ENCODE data around the gene PGM1.

Gene PGM1

DNA sequence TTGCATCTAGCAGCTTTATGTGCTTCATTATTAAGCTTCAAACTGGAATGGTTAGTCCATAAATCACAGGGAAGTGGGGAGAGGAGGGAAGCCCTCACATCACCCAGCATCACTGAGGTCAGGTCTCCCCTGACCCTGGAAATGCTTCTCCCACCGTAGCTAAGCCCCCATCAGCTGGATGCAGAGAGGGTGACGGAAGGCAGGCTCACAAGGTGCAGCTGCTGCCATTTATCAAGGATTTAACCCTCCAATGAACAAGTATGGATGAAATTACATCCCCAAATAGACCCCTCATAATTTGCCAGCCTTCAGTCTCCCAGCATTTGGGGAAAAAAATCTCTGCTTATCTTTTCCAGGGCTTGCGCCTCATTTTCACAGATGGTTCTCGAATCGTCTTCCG, 60.8 kb downstream of the PGM1 start:
- no peak for TF ChIP-seq POLR2A (IDR thresholded peaks at IDR 0.05; ENCODE audit: low read depth, low read length)
- no peak for DNase-seq (ENCODE audit: insufficient read length, low spot score)
- FAIRE-seq, result no peak

- TF ChIP-seq POLR2A (IDR thresholded peaks at IDR 0.05; ENCODE audit: low read depth, low read length), result no peak
- DNase-seq (ENCODE audit: insufficient read length, low spot score), result no peak
- no peak for FAIRE-seq
These were observed 66.2 kb downstream of the PGM1 start for GRCh38 chr1:63659448-63659847.

DNA sequence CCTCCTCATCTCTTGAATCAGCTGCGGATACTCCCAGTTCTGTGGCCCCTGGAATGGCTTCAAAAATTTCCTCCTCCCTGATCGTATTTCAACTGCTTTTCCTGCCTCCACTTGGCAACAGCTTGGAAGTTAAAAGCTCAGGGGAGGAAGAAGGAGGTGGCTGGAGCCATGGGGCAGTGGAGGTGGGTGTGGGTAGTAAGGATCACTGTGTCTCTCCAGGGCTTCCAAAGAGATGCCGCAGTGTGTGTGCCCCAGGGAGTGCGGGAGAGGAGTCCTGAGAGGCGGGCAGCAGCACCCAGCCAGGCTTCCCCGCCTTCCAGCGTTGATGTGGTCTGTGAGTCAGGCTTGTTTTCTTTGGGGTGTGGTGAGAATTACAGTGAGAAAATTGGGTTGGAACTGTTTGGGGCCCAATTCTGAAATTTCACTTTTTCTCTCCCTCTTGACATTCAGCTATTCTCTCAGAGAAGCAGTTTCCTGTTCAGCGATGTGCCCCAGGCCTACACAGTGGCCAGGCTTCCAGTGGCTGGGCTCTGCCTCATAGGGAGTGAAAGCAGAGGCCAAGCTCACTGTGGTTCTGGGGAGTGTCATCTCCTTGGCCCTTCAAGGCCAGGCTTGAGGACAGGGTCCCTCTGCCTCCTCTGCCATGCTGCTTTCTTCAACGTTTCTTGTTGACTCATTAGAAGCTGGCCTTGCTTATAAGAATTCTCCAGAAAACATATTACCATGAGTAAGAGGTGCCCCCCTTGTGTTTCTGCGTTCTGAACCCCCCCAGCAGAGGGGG, 69.0 kb downstream of the PGM1 start:
- TF ChIP-seq POLR2A (IDR thresholded peaks at IDR 0.05; ENCODE audit: low read depth, low read length), result peak; percentile 19; the same call in 1 of the 2 replicates
- FAIRE-seq (no peak), DNase-seq (ENCODE audit: insufficient read length, low spot score) (peak; percentile 67)

DNA sequence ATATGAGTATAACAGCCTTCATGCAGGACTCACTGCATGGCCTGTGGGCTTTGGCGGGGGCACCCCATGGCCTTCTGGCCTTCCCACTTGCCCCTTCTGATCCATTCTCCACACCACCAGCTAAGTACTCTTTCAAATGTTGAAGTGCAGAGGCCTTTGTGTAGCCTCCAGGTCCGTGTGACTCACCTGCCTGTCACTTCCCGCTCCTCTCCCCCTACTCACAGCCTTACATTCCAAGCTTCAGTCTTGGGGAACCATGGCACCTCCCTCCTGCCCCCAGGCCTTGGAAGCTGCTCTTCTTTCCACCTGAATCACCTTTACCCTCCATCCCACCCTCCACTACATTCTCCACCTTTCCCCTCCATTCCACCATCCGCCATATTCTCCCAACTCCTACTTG, 69.6 kb downstream of the PGM1 start:
- peak; percentile 77 for DNase-seq (ENCODE audit: insufficient read length, low spot score)
- TF ChIP-seq POLR2A (IDR thresholded peaks at IDR 0.05; ENCODE audit: low read depth, low read length), result no peak
- FAIRE-seq, result peak; percentile 71

GRCh38 chr1:63663301-63663700, 70.1 kb downstream of the PGM1 start:
- TF ChIP-seq POLR2A (IDR thresholded peaks at IDR 0.05; ENCODE audit: low read depth, low read length), result no peak
- DNase-seq (ENCODE audit: insufficient read length, low spot score), result no peak
- FAIRE-seq, result no peak

GRCh38 chr1:63663873-63664272, 70.7 kb downstream of the PGM1 start:
- FAIRE-seq, result no peak
- no peak for TF ChIP-seq POLR2A (IDR thresholded peaks at IDR 0.05; ENCODE audit: low read depth, low read length)
- no peak for DNase-seq (ENCODE audit: insufficient read length, low spot score)

DNA sequence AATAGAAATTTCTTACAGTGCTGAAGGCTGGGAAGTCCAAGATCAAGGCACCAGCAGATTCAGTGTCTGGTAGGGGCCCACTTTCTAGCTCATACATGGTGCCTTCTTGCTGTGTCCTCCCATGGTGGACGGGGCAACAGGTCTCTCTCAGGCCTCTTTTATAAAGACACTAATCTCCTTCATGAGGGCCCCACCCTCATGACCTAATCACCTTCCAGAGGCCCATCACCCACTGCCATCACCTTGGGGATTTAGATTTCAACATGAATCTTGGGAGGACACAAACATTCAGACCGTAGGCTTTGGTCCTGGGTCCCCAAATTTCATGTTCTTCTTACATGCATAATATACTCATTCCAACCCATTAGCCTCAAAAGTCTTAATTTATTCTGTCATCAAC, 71.5 kb downstream of the PGM1 start:
- TF ChIP-seq POLR2A (IDR thresholded peaks at IDR 0.05; ENCODE audit: low read depth, low read length), result no peak
- FAIRE-seq (no peak), DNase-seq (ENCODE audit: insufficient read length, low spot score) (no peak)

- DNase-seq (ENCODE audit: insufficient read length, low spot score) (no peak), FAIRE-seq (no peak)
- TF ChIP-seq POLR2A (IDR thresholded peaks at IDR 0.05; ENCODE audit: low read depth, low read length), result no peak
These were observed 72.2 kb downstream of the PGM1 start for GRCh38 chr1:63665410-63665809.

GRCh38 chr1:63665824-63666223, 72.6 kb downstream of the PGM1 start:
- no peak for FAIRE-seq
- TF ChIP-seq POLR2A (IDR thresholded peaks at IDR 0.05; ENCODE audit: low read depth, low read length), result no peak

GRCh38 chr1:63668298-63668697, 75.1 kb downstream of the PGM1 start:
- DNase-seq (ENCODE audit: insufficient read length, low spot score) (no peak), FAIRE-seq (no peak)
- no peak for TF ChIP-seq POLR2A (IDR thresholded peaks at IDR 0.05; ENCODE audit: low read depth, low read length)

More at GRCh38 chr1:63665824-63666223, 72.6 kb downstream of the PGM1 start:
- no peak for DNase-seq (ENCODE audit: insufficient read length, low spot score)

DNA sequence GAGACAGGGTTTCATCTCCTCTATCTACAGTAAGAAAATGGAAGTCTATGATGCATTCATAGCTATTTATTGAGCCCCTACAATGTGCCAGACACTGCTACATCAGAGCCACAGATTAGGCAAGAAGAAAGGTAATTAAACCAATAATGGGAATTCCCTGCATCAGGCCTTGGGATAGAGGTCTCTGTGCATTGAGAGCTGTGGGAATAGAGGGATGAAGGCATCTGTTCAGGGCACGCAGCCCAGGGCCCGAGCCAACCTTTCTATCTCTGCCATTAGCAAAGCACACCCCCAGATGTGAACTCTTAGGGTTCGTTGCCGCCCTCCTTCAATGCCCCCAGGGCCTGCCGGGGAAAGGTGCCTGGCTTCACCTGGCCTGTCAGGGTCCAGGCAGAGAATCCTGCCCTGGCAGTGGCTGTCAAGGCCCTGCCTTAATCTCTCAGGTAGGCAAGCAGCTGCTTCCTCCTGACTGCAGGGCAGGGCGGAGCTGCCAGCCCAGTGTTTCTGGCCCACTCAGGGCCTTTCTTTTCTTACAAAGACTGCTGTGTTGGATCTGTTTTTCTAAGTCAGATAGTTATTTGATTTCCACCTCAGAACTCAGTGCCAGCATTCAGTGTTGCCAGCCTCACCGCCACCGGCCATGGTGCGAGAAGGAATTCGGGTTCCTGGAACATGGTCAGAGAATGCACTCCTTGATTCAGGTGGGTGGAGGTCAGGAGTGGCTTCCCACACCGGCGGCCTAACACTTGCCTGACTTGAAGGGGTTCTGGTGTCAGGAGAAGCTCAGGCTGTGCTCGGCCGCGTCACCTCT, 76.1 kb downstream of the PGM1 start:
- no peak for TF ChIP-seq POLR2A (IDR thresholded peaks at IDR 0.05; ENCODE audit: low read depth, low read length)
- DNase-seq (ENCODE audit: insufficient read length, low spot score) (no peak), FAIRE-seq (no peak)

- no peak for TF ChIP-seq POLR2A (IDR thresholded peaks at IDR 0.05; ENCODE audit: low read depth, low read length)
- DNase-seq (ENCODE audit: insufficient read length, low spot score) (no peak), FAIRE-seq (no peak)
These were observed 77.0 kb downstream of the PGM1 start for GRCh38 chr1:63670164-63670563.

DNA sequence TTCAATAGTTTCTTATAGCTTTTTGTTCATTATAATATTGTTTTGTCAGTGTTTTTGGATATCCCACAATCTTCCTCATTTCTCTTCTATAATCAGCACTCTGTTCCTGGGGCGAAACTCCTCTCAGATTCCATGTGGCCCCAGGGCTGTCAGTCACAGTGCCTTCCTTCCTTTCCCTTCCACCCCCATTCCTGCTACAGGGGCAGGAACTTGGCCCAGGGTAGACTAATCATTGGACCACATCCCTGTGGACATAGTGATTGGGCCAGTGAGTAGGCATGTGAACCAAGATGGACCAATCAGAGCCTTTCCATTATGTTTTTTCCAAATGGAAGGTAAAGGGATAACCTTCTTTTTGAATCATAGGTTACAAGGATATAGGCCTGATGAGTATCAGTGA, 78.3 kb downstream of the PGM1 start:
- FAIRE-seq (no peak), DNase-seq (ENCODE audit: insufficient read length, low spot score) (no peak)
- TF ChIP-seq POLR2A (IDR thresholded peaks at IDR 0.05; ENCODE audit: low read depth, low read length), result no peak

GRCh38 chr1:63674238-63674864, 81.1 kb downstream of the PGM1 start:
- FAIRE-seq (peak; percentile 93), DNase-seq (ENCODE audit: insufficient read length, low spot score) (peak; percentile 90)
- no peak for TF ChIP-seq POLR2A (IDR thresholded peaks at IDR 0.05; ENCODE audit: low read depth, low read length)

Measured in H54 (cell line).